Measurements from ENCODE around the gene CDV3.

DNA sequence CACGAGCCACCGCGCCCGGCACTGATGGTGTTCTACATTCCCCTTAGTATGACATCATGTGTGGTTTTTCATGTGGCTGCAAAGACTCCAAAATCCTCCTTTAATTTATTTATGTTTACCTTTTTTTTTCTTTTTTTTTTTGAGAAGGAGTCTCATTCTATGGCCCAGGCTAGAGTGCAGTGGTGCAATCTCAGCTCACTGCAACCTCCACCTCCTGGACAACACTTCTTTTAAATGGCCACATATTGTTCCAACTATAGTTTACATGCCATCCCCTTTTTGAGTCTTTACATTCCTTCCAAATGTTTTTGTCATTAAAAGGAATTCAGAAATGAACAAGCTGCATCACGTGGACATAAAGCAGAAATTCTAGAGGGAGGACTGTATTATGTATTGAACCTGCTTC lies 10.3 kb upstream of the CDV3 start:
- TF ChIP-seq, protein P1, sequence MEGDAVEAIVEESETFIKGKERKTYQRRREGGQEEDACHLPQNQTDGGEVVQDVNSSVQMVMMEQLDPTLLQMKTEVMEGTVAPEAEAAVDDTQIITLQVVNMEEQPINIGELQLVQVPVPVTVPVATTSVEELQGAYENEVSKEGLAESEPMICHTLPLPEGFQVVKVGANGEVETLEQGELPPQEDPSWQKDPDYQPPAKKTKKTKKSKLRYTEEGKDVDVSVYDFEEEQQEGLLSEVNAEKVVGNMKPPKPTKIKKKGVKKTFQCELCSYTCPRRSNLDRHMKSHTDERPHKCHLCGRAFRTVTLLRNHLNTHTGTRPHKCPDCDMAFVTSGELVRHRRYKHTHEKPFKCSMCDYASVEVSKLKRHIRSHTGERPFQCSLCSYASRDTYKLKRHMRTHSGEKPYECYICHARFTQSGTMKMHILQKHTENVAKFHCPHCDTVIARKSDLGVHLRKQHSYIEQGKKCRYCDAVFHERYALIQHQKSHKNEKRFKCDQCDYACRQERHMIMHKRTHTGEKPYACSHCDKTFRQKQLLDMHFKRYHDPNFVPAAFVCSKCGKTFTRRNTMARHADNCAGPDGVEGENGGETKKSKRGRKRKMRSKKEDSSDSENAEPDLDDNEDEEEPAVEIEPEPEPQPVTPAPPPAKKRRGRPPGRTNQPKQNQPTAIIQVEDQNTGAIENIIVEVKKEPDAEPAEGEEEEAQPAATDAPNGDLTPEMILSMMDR (conservative IDR thresholded peaks at IDR 0.05; ENCODE audit: low read depth, low read length), result no peak
- no peak for TF ChIP-seq EZH2 (IDR thresholded peaks at IDR 0.05; ENCODE audit: borderline replicate concordance, low read depth, low read length, poor library complexity, severe bottlenecking)

All from A673 (cell line).